Endothelial cell of umbilical vein (primary cell): ENCODE results near the gene SMIM9. TPM values are rescaled to one million over a fixed set of nuclear protein-coding genes. Genes with fewer than 3 reads are reported as not detected.

ENCODE experiments used
- BruUV-seq: library from RNA; stranded (reverse); fragments of 400-500 nt; replicated peaks from 2 replicates; lab custom pipeline; 2021; lab: Mats Ljungman, UMichigan
- CTCF ChIA-PET: fragments of 300-600, 350-600 bp; sonication (Branson Sonifier 250); formaldehyde crosslinking; loops from one replicate; lab custom pipeline; 2021; ENCODE audit warnings: antibody characterized with exemption, inconsistent platforms; lab: Charles Lee
- POLR2A ChIA-PET: fragments of 300-600, 350-600 bp; sonication (Branson Sonifier 250); formaldehyde crosslinking; loops from one replicate; lab custom pipeline; 2021; ENCODE audit warnings: antibody characterized with exemption, inconsistent platforms; lab: Charles Lee
- DNase-seq: peaks from one replicate; pipeline ENCODE4 v3.0.0-alpha.2; 2011; ENCODE audit warnings: low read depth, low spot score
- FAIRE-seq: peaks from 2 replicates; lab custom pipeline; 2011; peaks lifted over from hg19 to GRCh38; lab: Jason Lieb, UNC
- H2AFZ ChIP-seq: 2 replicates; pipeline ENCODE4 v1.6.0; 2012; ENCODE audit warnings: low read depth, low read length, control low read depth, inconsistent platforms
- H3K27ac ChIP-seq: 2 replicates; pipeline ENCODE4 v1.5.1; 2011; ENCODE audit warnings: low read depth, mild to moderate bottlenecking, control low read depth, low read length, moderate library complexity; ENCODE audit not compliant: insufficient read depth
- H3K27me3 ChIP-seq, 2 experiments: 2 replicates each; pipeline versions ENCODE4 v1.6.0 to v1.6.1; 2011; ENCODE audit warnings: low read length in 2 of 2, mixed read lengths in 1 of 2; ENCODE audit not compliant: control insufficient read depth in 2 of 2, insufficient read depth in 2 of 2
- H3K36me3 ChIP-seq, 2 experiments: 2 replicates in 1 of 2; 3 replicates in 1 of 2; pipeline ENCODE4 v1.5.1; 2011; ENCODE audit warnings: low read length in 2 of 2, mild to moderate bottlenecking in 1 of 2, moderate library complexity in 1 of 2; ENCODE audit not compliant: control insufficient read depth in 2 of 2, insufficient read depth in 2 of 2; ENCODE audit errors: extremely low read depth in 1 of 2
- H3K4me1 ChIP-seq: 3 replicates; pipeline ENCODE4 v1.5.1; 2011; ENCODE audit warnings: mild to moderate bottlenecking, low read length; ENCODE audit not compliant: control insufficient read depth, insufficient read depth; ENCODE audit errors: extremely low read depth
- H3K4me2 ChIP-seq: 2 replicates; pipeline ENCODE4 v1.6.1; 2011; ENCODE audit warnings: low read length, control low read depth, mixed read lengths; ENCODE audit not compliant: insufficient read depth
- H3K4me3 ChIP-seq, 3 experiments: fragments of 200-600 bp in 1 of 3; sonication (generic), shearing (Covaris generic) in 1 of 3; replicated peaks in 1 of 3; 2 replicates each; pipeline ENCODE4 v1.5.1; 2011 to 2016; ENCODE audit warnings: control low read depth in 3 of 3, low read length in 3 of 3, mild to moderate bottlenecking in 2 of 3, inconsistent platforms in 1 of 3, low read depth in 1 of 3, moderate library complexity in 1 of 3; ENCODE audit not compliant: insufficient read depth in 1 of 3
- H3K79me2 ChIP-seq: 2 replicates; pipeline ENCODE4 v1.6.0; 2012; ENCODE audit warnings: low read length, inconsistent platforms; ENCODE audit not compliant: control insufficient read depth, insufficient read depth
- H3K9ac ChIP-seq: replicated peaks from 2 replicates; pipeline ENCODE3; 2011; ENCODE audit warnings: low read length, control low read depth; ENCODE audit not compliant: insufficient read depth; ENCODE audit errors: extremely low read depth
- H3K9me1 ChIP-seq: replicated peaks from 3 replicates; pipeline ENCODE4 v1.6.0; 2011; ENCODE audit warnings: mild to moderate bottlenecking, low read length; ENCODE audit not compliant: control insufficient read depth, insufficient read depth; ENCODE audit errors: extremely low read depth
- H3K9me3 ChIP-seq: replicated peaks from 2 replicates; pipeline ENCODE4 v1.5.1; 2012; ENCODE audit warnings: low read length, inconsistent platforms; ENCODE audit not compliant: control insufficient read depth, insufficient read depth
- H4K20me1 ChIP-seq: replicated peaks from 2 replicates; pipeline ENCODE3; 2011; ENCODE audit warnings: mild to moderate bottlenecking, low read length; ENCODE audit not compliant: control insufficient read depth, insufficient read depth; ENCODE audit errors: extremely low read depth
- EZH2 ChIP-seq: IDR thresholded peaks from 2 replicates; pipeline ENCODE4 v1.6.1; 2012; ENCODE audit warnings: borderline replicate concordance, low read depth, mild to moderate bottlenecking, moderate library complexity, low read length, inconsistent platforms; ENCODE audit not compliant: severe bottlenecking
- FOS ChIP-seq: IDR thresholded peaks from 2 replicates; pipeline ENCODE4 v1.6.1; 2011; ENCODE audit warnings: mild to moderate bottlenecking, low read length, moderate library complexity, borderline replicate concordance; ENCODE audit not compliant: insufficient read depth
- GATA2 ChIP-seq: IDR thresholded peaks from 2 replicates; pipeline ENCODE4 v1.7.0; 2011; ENCODE audit warnings: low read depth, mild to moderate bottlenecking, moderate library complexity, mixed read lengths, low read length; ENCODE audit not compliant: insufficient read length, insufficient read depth
- JUN ChIP-seq: IDR thresholded peaks from 2 replicates; pipeline ENCODE4 v1.6.1; 2011; ENCODE audit warnings: borderline replicate concordance, low read depth; ENCODE audit not compliant: insufficient read length, insufficient read depth
- MAX ChIP-seq: IDR thresholded peaks from 2 replicates; pipeline ENCODE4 v1.6.1; 2011; ENCODE audit not compliant: insufficient read depth, insufficient read length
- MYC ChIP-seq: IDR thresholded peaks from one replicate; pipeline ENCODE4 v1.6.1; 2011; ENCODE audit warnings: mild to moderate bottlenecking, low read depth, low read length
- POLR2A ChIP-seq: IDR thresholded peaks from 2 replicates; pipeline ENCODE4 v1.6.1; 2012; ENCODE audit warnings: low read depth, mild to moderate bottlenecking, control low read depth, low read length
- POLR2AphosphoS5 ChIP-seq: IDR thresholded peaks from 2 replicates; pipeline ENCODE4 v1.6.1; 2012; ENCODE audit warnings: low read depth, mild to moderate bottlenecking, control low read depth, low read length, moderate library complexity; ENCODE audit not compliant: insufficient read depth
- dilution Hi-C: fragments of 300-500 bp; cut with MboI; formaldehyde crosslinking; loops from one replicate; pipeline ENCODE4 v1.15.0; 2019; ENCODE audit warnings: low sequenced_read_pairs; ENCODE audit not compliant: extremely low pct_ligation_motif_present
- intact Hi-C: fragments of 100-400 bp; cut with micrococcal nuclease; formaldehyde crosslinking; loops from one replicate; pipeline ENCODE4 v1.10.0; 2022
- polyA plus RNA-seq, 4 experiments: library from polyadenylated mRNA; depleted of rRNA in 3 of 4; stranded (reverse) in 3 of 4; unstranded in 1 of 4; fragments of >200 nt; gene quantifications; 2 replicates each; pipeline versions ENCODE4 v1.2.1 to v1.2.3, GENCODE V29; 2011 to 2012; ENCODE audit warnings: missing spikeins in 1 of 4
- total RNA-seq: library from RNA; stranded (reverse); gene quantifications from 2 replicates; pipeline ENCODE4 v1.2.3, GENCODE V29; 2021
- TF ChIP-seq, protein P1 (sequence below), 2 donors: IDR thresholded peaks; 1 replicate in 1 of 2; 2 replicates in 1 of 2; pipeline ENCODE4 v1.5.1; 2011; ENCODE audit warnings: low read length in 2 of 2, mild to moderate bottlenecking in 2 of 2, moderate library complexity in 2 of 2, control low read depth in 1 of 2, inconsistent platforms in 1 of 2, low read depth in 1 of 2; ENCODE audit not compliant: insufficient read depth in 1 of 2; ENCODE audit errors: extremely low read depth in 1 of 2

Gene SMIM9
- total and polyA plus RNA-seq, 2 donors (not counting 3 experiments of a cell fraction or from before 2014, with no cell fraction given) = not detected

DNA sequence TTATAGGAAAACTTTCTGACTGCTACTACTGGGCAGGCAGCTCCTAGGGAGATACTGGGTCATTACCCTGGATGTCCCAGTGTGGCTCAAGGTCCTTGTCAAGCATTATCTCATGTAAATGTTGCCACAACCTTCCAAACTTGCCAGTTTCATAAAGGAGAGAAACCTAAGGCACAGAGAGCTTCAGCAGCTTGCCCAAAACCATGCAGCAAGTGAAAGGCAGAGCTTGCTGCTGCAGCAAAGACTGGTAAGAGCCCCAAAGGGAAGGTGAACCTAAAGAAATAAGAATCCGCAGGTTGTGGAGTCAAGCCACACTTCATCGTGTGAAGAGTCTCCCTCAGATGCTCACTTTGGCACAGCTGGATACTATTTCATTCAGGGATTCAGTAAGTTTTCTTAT is 31.5 kb downstream of the SMIM9 start:
- no peak for FAIRE-seq

GRCh38 chrX:154800478-154801210 is 33.8 kb downstream of the SMIM9 start:
- no peak overlapping the region for H3K9ac ChIP-seq
- intact Hi-C loops (no loop called here), dilution Hi-C loops (no loop called here)
- no peak overlapping the region for H3K4me3 ChIP-seq
- FAIRE-seq (peak; percentile 15), DNase-seq (peak; percentile 21)
- peaks cover 2% of the 10 kb centered on the region for H3K79me2 ChIP-seq
- H3K4me2 ChIP-seq = peak overlapping the region; percentile 10
- TF ChIP-seq MAX (no peak), MYC (no peak), EZH2 (no peak), GATA2 (no peak), FOS (no peak), POLR2A (no peak), POLR2AphosphoS5 (no peak), JUN (no peak)
- TF ChIP-seq, protein P1, sequence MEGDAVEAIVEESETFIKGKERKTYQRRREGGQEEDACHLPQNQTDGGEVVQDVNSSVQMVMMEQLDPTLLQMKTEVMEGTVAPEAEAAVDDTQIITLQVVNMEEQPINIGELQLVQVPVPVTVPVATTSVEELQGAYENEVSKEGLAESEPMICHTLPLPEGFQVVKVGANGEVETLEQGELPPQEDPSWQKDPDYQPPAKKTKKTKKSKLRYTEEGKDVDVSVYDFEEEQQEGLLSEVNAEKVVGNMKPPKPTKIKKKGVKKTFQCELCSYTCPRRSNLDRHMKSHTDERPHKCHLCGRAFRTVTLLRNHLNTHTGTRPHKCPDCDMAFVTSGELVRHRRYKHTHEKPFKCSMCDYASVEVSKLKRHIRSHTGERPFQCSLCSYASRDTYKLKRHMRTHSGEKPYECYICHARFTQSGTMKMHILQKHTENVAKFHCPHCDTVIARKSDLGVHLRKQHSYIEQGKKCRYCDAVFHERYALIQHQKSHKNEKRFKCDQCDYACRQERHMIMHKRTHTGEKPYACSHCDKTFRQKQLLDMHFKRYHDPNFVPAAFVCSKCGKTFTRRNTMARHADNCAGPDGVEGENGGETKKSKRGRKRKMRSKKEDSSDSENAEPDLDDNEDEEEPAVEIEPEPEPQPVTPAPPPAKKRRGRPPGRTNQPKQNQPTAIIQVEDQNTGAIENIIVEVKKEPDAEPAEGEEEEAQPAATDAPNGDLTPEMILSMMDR (IDR thresholded peaks at IDR 0.05; ENCODE audit: extremely low read depth in 1 of 2, insufficient read depth in 1 of 2, low read depth in 1 of 2, low read length in 2 of 2) = no peak
- ChIA-PET POLR2A (no interaction called here), CTCF (interaction anchor here (0.7 to 0.8 kb wide), 2 partner anchors 16 to 117 kb away, joined by 3 read pairs; no protein-coding TSS in a partner anchor)
- no TSS peak for BruUV-seq
- H3K9me3 ChIP-seq = no peaks in the 10 kb centered on the region
- H2AFZ ChIP-seq = no peak overlapping the region
- peaks cover 38% of the 10 kb centered on the region for H3K4me1 ChIP-seq
- H3K27ac ChIP-seq = peak overlapping the region; percentile 91
- no peaks in the 10 kb centered on the region for H3K9me1 ChIP-seq
- no peaks in the 10 kb centered on the region for H4K20me1 ChIP-seq
- no peaks in the 10 kb centered on the region for H3K36me3 ChIP-seq
- no peaks in the 10 kb centered on the region for H3K27me3 ChIP-seq

More for the DNA sequence above, 31.5 kb downstream of the SMIM9 start:
- TF ChIP-seq POLR2AphosphoS5 = no peak
- Histone ChIP-seq H4K20me1 (no peaks in the 10 kb centered on the region), H3K9me3 (no peaks in the 10 kb centered on the region), H3K9me1 (no peaks in the 10 kb centered on the region), H3K36me3 (no peaks in the 10 kb centered on the region), H3K79me2 (peaks cover 2% of the 10 kb centered on the region), H2AFZ (no peak overlapping the region), H3K4me2 (no peak overlapping the region), H3K27ac (no peak overlapping the region), H3K9ac (no peak overlapping the region), H3K27me3 (no peaks in the 10 kb centered on the region), H3K4me3 (no peak overlapping the region), H3K4me1 (peaks cover 41% of the 10 kb centered on the region)
- BruUV-seq = no TSS peak
- no peak for DNase-seq
- intact Hi-C loops (no loop called here), dilution Hi-C loops (no loop called here)
- POLR2A ChIA-PET = no interaction called here
- CTCF ChIA-PET = interaction anchor here (0.9 to 1.2 kb wide), 2 partner anchors 15 to 54 kb away, joined by 3 to 7 read pairs; no protein-coding TSS in a partner anchor
